ENCODE results near the gene GAS2.

DNA sequence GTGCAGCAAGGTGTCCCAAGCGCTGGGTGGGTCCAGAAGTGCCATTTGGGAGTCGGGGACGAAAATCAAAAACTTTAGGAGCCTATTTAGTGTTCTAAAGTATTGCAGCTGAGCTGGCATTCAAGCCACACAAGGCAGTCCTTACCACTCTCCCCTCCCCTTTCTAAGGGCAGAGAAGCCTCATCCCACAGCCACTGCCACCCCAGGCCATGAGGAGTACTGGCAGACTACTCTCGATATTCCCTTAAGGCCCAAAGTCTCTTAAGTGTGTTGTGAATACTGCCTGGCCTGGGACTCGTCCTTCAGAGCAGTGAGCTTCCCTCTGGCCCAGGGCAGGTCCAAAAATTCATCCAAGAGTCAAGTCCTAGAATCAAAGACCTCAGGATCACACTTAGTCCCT, 48.5 kb upstream of the GAS2 start:
- no peak for TF ChIP-seq POLR2AphosphoS5 (IDR thresholded peaks at IDR 0.05)
- TF ChIP-seq CTCF (IDR thresholded peaks at IDR 0.05) = no peak
